GM08714 (cell line): ENCODE data around the gene MTSS2.

Source experiments
- H3K4me3 ChIP-seq: fragments of 200-500 bp; sonication (Bioruptor generic); 2 replicates; pipeline ENCODE4 v1.5.1; 2014; ENCODE audit warnings: mild to moderate bottlenecking, low read length, inconsistent platforms
- ZNF274 ChIP-seq: IDR thresholded peaks from 2 replicates; pipeline ENCODE4 v1.6.1; 2012; ENCODE audit warnings: mild to moderate bottlenecking, low read depth, low read length

Gene MTSS2

GRCh38 chr16:70642633-70643032 lies 43.2 kb downstream of the MTSS2 start:
- no peak for TF ChIP-seq ZNF274
- H3K4me3 ChIP-seq: no peak overlapping the region

- no peak for TF ChIP-seq ZNF274
- H3K4me3 ChIP-seq: no peak overlapping the region
These were observed 46.8 kb downstream of the MTSS2 start for GRCh38 chr16:70638814-70639792.
